Measurements from ENCODE around the gene MCRIP1. TPM values are rescaled to one million over a fixed set of nuclear protein-coding genes. Genes with fewer than 3 reads are reported as not detected.

Gene MCRIP1
- total and polyA plus RNA-seq, 2 of the 13 experiments (the other 11 are each of a cell fraction or from before 2014, with no cell fraction given): 79.7 to 84.9 TPM

- TF ChIP-seq, protein P1, sequence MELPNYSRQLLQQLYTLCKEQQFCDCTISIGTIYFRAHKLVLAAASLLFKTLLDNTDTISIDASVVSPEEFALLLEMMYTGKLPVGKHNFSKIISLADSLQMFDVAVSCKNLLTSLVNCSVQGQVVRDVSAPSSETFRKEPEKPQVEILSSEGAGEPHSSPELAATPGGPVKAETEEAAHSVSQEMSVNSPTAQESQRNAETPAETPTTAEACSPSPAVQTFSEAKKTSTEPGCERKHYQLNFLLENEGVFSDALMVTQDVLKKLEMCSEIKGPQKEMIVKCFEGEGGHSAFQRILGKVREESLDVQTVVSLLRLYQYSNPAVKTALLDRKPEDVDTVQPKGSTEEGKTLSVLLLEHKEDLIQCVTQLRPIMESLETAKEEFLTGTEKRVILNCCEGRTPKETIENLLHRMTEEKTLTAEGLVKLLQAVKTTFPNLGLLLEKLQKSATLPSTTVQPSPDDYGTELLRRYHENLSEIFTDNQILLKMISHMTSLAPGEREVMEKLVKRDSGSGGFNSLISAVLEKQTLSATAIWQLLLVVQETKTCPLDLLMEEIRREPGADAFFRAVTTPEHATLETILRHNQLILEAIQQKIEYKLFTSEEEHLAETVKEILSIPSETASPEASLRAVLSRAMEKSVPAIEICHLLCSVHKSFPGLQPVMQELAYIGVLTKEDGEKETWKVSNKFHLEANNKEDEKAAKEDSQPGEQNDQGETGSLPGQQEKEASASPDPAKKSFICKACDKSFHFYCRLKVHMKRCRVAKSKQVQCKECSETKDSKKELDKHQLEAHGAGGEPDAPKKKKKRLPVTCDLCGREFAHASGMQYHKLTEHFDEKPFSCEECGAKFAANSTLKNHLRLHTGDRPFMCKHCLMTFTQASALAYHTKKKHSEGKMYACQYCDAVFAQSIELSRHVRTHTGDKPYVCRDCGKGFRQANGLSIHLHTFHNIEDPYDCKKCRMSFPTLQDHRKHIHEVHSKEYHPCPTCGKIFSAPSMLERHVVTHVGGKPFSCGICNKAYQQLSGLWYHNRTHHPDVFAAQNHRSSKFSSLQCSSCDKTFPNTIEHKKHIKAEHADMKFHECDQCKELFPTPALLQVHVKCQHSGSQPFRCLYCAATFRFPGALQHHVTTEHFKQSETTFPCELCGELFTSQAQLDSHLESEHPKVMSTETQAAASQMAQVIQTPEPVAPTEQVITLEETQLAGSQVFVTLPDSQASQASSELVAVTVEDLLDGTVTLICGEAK (IDR thresholded peaks at IDR 0.05): no peak
- TF ChIP-seq, protein P1 (CRISPR knock-in tag; IDR thresholded peaks at IDR 0.05): peak; percentile 7; the same call in 1 of the 2 replicates
- TF ChIP-seq MXD4 (CRISPR knock-in tag; IDR thresholded peaks at IDR 0.05) (peak; percentile 56; the same call in 1 of the 2 replicates), PHF20 (CRISPR knock-in tag; IDR thresholded peaks at IDR 0.05) (peak; percentile 46; the same call in 1 of the 2 replicates), NCOA2 (CRISPR knock-in tag; IDR thresholded peaks at IDR 0.05) (0 out of 2 replicates have a peak, but pooled peaks have one; percentile 7), ZNF781 (CRISPR knock-in tag; IDR thresholded peaks at IDR 0.05; ENCODE audit: borderline replicate concordance, not compliant biosample characterization) (peak; percentile 17), AGO1 (IDR thresholded peaks at IDR 0.05; ENCODE audit: low read depth, low read length, poor library complexity, severe bottlenecking) (peak; percentile 84), ELF3 (CRISPR knock-in tag; IDR thresholded peaks at IDR 0.05) (no peak), SRY (CRISPR knock-in tag; IDR thresholded peaks at IDR 0.05) (peak; percentile 36), PATZ1 (CRISPR knock-in tag; IDR thresholded peaks at IDR 0.05) (peak; percentile 64), MEF2D (CRISPR knock-in tag; IDR thresholded peaks at IDR 0.05) (0 out of 2 replicates have a peak, but pooled peaks have one; percentile 40), NR2F1 (CRISPR knock-in tag; IDR thresholded peaks at IDR 0.05) (0 out of 4 replicates have a peak, but pooled peaks of 1 of the 2 experiments have one; percentile 14), MZF1 (CRISPR knock-in tag; IDR thresholded peaks at IDR 0.05; ENCODE audit: borderline replicate concordance) (0 out of 2 replicates have a peak, but pooled peaks have one; percentile 61), ZNF761 (CRISPR knock-in tag; conservative IDR thresholded peaks at IDR 0.05) (peak; percentile 21), ZNF709 (CRISPR knock-in tag; IDR thresholded peaks at IDR 0.05) (peak; percentile 22; the same call in 1 of the 2 replicates), HNRNPL (IDR thresholded peaks at IDR 0.05; ENCODE audit: low read depth, low read length) (peak; percentile 48; the same call in 1 of the 2 replicates)
These were observed 37.3 kb upstream of the MCRIP1 start (continued) for GRCh38 chr17:81870131-81870980.
